SK-N-SH treated with all-trans-retinoic acid at 6 μM for 48 hours (cell line): ENCODE measurements around the gene TEN1.

ENCODE experiments used
- ATAC-seq: fragments of 200-7000 bp; cut with Tn5 transposase; 3 replicates; pipeline ENCODE4 v1.9.1; 2020; ENCODE audit warnings: mild to moderate bottlenecking, moderate library complexity
- ARNTL ChIP-seq: fragments of 450-650 bp; formaldehyde crosslinking; IDR thresholded peaks from 2 replicates; pipeline ENCODE4 v1.5.0; 2020; ENCODE audit warnings: low read depth, mild to moderate bottlenecking, moderate library complexity, borderline replicate concordance
- BACH2 ChIP-seq: fragments of 250-450 bp; sonication (Bioruptor Pico); IDR thresholded peaks from 2 replicates; pipeline ENCODE4 v1.9.0; 2021; ENCODE audit warnings: mild to moderate bottlenecking, borderline replicate concordance
- CREB5 ChIP-seq: fragments of 250-450 bp; sonication (Bioruptor Pico); IDR thresholded peaks from 2 replicates; pipeline ENCODE4 v1.5.1; 2020; ENCODE audit warnings: low read depth, mild to moderate bottlenecking, moderate library complexity
- CSRNP3 ChIP-seq: fragments of 250-450 bp; sonication (Bioruptor Pico); IDR thresholded peaks from 2 replicates; pipeline ENCODE4 v1.5.1; 2021; ENCODE audit warnings: mild to moderate bottlenecking, moderate library complexity
- ESRRG ChIP-seq: fragments of 250-450 bp; sonication (Bioruptor Pico); IDR thresholded peaks from 2 replicates; pipeline ENCODE4 v1.6.1; 2021; ENCODE audit warnings: mild to moderate bottlenecking
- GLIS3 ChIP-seq: fragments of 250-450 bp; sonication (Bioruptor Pico); IDR thresholded peaks from 2 replicates; pipeline ENCODE4 v1.5.0; 2020; ENCODE audit warnings: mild to moderate bottlenecking, moderate library complexity
- PATZ1 ChIP-seq: fragments of 250-450 bp; sonication (Bioruptor Pico); IDR thresholded peaks from 2 replicates; pipeline ENCODE4 v1.8.0; 2020; ENCODE audit warnings: mild to moderate bottlenecking, moderate library complexity, borderline replicate concordance
- POU6F1 ChIP-seq: fragments of 250-450 bp; sonication (Bioruptor Pico); IDR thresholded peaks from 2 replicates; pipeline ENCODE4 v1.8.0; 2021; ENCODE audit warnings: low read depth, mild to moderate bottlenecking, moderate library complexity, borderline replicate concordance
- PPARA ChIP-seq: fragments of 250-450 bp; sonication (Bioruptor Pico); IDR thresholded peaks from 2 replicates; pipeline ENCODE4 v1.5.0; 2020; ENCODE audit warnings: mild to moderate bottlenecking, borderline replicate concordance
- RARB ChIP-seq: fragments of 250-450 bp; sonication (Bioruptor Pico); IDR thresholded peaks from 2 replicates; pipeline ENCODE4 v1.8.0; 2021; ENCODE audit warnings: mild to moderate bottlenecking, moderate library complexity
- SNAI2 ChIP-seq: fragments of 250-450 bp; sonication (Bioruptor Pico); IDR thresholded peaks from 2 replicates; pipeline ENCODE4 v1.5.0; 2020; ENCODE audit warnings: mild to moderate bottlenecking, moderate library complexity
- TCF4 ChIP-seq: fragments of 250-450 bp; sonication (Bioruptor Pico); IDR thresholded peaks from 2 replicates; pipeline ENCODE4 v1.8.0; 2021; ENCODE audit warnings: mild to moderate bottlenecking, moderate library complexity, borderline replicate concordance
- TOX ChIP-seq: fragments of 250-450 bp; sonication (Bioruptor Pico); IDR thresholded peaks from 2 replicates; pipeline ENCODE4 v1.8.0; 2021; ENCODE audit warnings: mild to moderate bottlenecking, moderate library complexity, borderline replicate concordance
- TSHZ2 ChIP-seq: fragments of 250-450 bp; sonication (Bioruptor Pico); IDR thresholded peaks from 2 replicates; pipeline ENCODE4 v1.5.0; 2020; ENCODE audit warnings: mild to moderate bottlenecking, moderate library complexity
- ZC3H10 ChIP-seq: fragments of 250-450 bp; sonication (Bioruptor Pico); IDR thresholded peaks from 2 replicates; pipeline ENCODE4 v1.5.1; 2021; ENCODE audit warnings: mild to moderate bottlenecking, moderate library complexity
- ZFP3 ChIP-seq: fragments of 250-450 bp; sonication (Bioruptor Pico); IDR thresholded peaks from 2 replicates; pipeline ENCODE4 v1.5.0; 2020; ENCODE audit warnings: mild to moderate bottlenecking, moderate library complexity
- ZFP30 ChIP-seq: fragments of 450-650 bp; formaldehyde crosslinking; IDR thresholded peaks from 2 replicates; pipeline ENCODE4 v1.5.0; 2022; ENCODE audit warnings: mild to moderate bottlenecking, moderate library complexity
- ZNF8 ChIP-seq: fragments of 450-650 bp; formaldehyde crosslinking; IDR thresholded peaks from 2 replicates; pipeline ENCODE4 v1.5.0; 2020; ENCODE audit warnings: mild to moderate bottlenecking, moderate library complexity

Gene TEN1

GRCh38 chr17:76027159-76027839, 48.3 kb downstream of the TEN1 start, which contains the start of gene EVPL (continued):
- no peak for TF ChIP-seq TOX (CRISPR knock-in tag)
- no peak for TF ChIP-seq PPARA (CRISPR knock-in tag)
- no peak for TF ChIP-seq CREB5 (CRISPR knock-in tag)
- no peak for TF ChIP-seq TCF4 (CRISPR knock-in tag)
- TF ChIP-seq ZFP30 (CRISPR knock-in tag) = no peak

GRCh38 chr17:76032073-76032779, 53.2 kb downstream of the TEN1 start:
- TF ChIP-seq ZNF8 (CRISPR knock-in tag) = no peak
- no peak for TF ChIP-seq PPARA (CRISPR knock-in tag)
- no peak for TF ChIP-seq TSHZ2 (CRISPR knock-in tag)
- TF ChIP-seq, all 23 proteins: peak for 0
- peak; percentile 40; the same call in 2 of the 3 replicates for ATAC-seq

GRCh38 chr17:76032780-76033108, 53.7 kb downstream of the TEN1 start:
- no peak for ATAC-seq
- no peak for TF ChIP-seq BACH2 (CRISPR knock-in tag)
- no peak for TF ChIP-seq ZNF8 (CRISPR knock-in tag)
- no peak for TF ChIP-seq ESRRG
- no peak for TF ChIP-seq CREB5 (CRISPR knock-in tag)
- TF ChIP-seq PATZ1 (CRISPR knock-in tag) = no peak
- TF ChIP-seq CSRNP3 (CRISPR knock-in tag) = no peak
- TF ChIP-seq GLIS3 = no peak
- no peak for TF ChIP-seq SNAI2 (CRISPR knock-in tag)
- no peak for TF ChIP-seq ARNTL (CRISPR knock-in tag)
- no peak for TF ChIP-seq POU6F1 (CRISPR knock-in tag)
- TF ChIP-seq ZC3H10 (CRISPR knock-in tag) = no peak
- TF ChIP-seq TCF4 (CRISPR knock-in tag) = no peak
- TF ChIP-seq TSHZ2 (CRISPR knock-in tag) = no peak
- no peak for TF ChIP-seq ZFP3
- TF ChIP-seq PPARA (CRISPR knock-in tag) = no peak
- TF ChIP-seq RARB (CRISPR knock-in tag) = no peak
